MG63 (cell line): ENCODE results near the gene FAM228A. TPM values are rescaled to one million over a fixed set of nuclear protein-coding genes. Genes with fewer than 3 reads are reported as not detected.

Experiments used
- DNase-seq: peaks from one replicate; pipeline ENCODE4 v3.0.0-alpha.2; 2020
- H3K27me3 ChIP-seq: fragments of 250-450 bp; sonication (Bioruptor Pico); 2 replicates; pipeline ENCODE4 v1.5.1; 2020; ENCODE audit warnings: mild to moderate bottlenecking, moderate library complexity
- H3K36me3 ChIP-seq: fragments of 250-450 bp; sonication (Bioruptor Pico); 2 replicates; pipeline ENCODE4 v1.5.1; 2020; ENCODE audit warnings: mild to moderate bottlenecking, moderate library complexity
- H3K4me3 ChIP-seq: fragments of 250-450 bp; sonication (Bioruptor Pico); 2 replicates; pipeline ENCODE4 v1.5.1; 2020; ENCODE audit warnings: mild to moderate bottlenecking, moderate library complexity
- H3K9me3 ChIP-seq: fragments of 250-450 bp; sonication (Bioruptor Pico); 2 replicates; pipeline ENCODE4 v1.5.1; 2020; ENCODE audit warnings: mild to moderate bottlenecking, moderate library complexity
- total RNA-seq: library from RNA; depleted of rRNA; stranded (reverse); fragments of >200 nt; shearing (Covaris generic); gene quantifications from 2 replicates; pipeline ENCODE4 v1.2.3, GENCODE V29; 2014; ENCODE audit warnings: low replicate concordance

Gene FAM228A
- total RNA-seq, 1 experiment from 2014 or later = not detected

- no peaks in the 10 kb centered on the region for H3K9me3 ChIP-seq
- no peak overlapping the region for H3K4me3 ChIP-seq
- no peaks in the 10 kb centered on the region for H3K27me3 ChIP-seq
- no peaks in the 10 kb centered on the region for H3K36me3 ChIP-seq
- DNase-seq = no peak
These were observed 34.7 kb downstream of the FAM228A start for GRCh38 chr2:24209389-24210105.

GRCh38 chr2:24210106-24210455 is 35.2 kb downstream of the FAM228A start:
- no peaks in the 10 kb centered on the region for H3K9me3 ChIP-seq
- no peak for DNase-seq
- no peaks in the 10 kb centered on the region for H3K36me3 ChIP-seq
- H3K27me3 ChIP-seq = no peaks in the 10 kb centered on the region
- no peak overlapping the region for H3K4me3 ChIP-seq

- no peak overlapping the region for H3K4me3 ChIP-seq
- no peaks in the 10 kb centered on the region for H3K27me3 ChIP-seq
These were observed 35.9 kb downstream of the FAM228A start for GRCh38 chr2:24210723-24211122.

GRCh38 chr2:24211408-24211807 is 36.6 kb downstream of the FAM228A start:
- H3K9me3 ChIP-seq = no peaks in the 10 kb centered on the region
- no peak overlapping the region for H3K4me3 ChIP-seq
- no peaks in the 10 kb centered on the region for H3K36me3 ChIP-seq
- DNase-seq = no peak
- no peaks in the 10 kb centered on the region for H3K27me3 ChIP-seq

More at GRCh38 chr2:24210723-24211122, 35.9 kb downstream of the FAM228A start:
- no peak for DNase-seq
- Histone ChIP-seq H3K9me3 (no peaks in the 10 kb centered on the region), H3K36me3 (no peaks in the 10 kb centered on the region)

GRCh38 chr2:24214880-24215279 is 40.0 kb downstream of the FAM228A start:
- Histone ChIP-seq H3K27me3 (no peaks in the 10 kb centered on the region), H3K9me3 (no peaks in the 10 kb centered on the region), H3K4me3 (no peak overlapping the region), H3K36me3 (no peaks in the 10 kb centered on the region)
- DNase-seq = no peak

- no peak for DNase-seq
- H3K4me3 ChIP-seq = no peak overlapping the region
- H3K36me3 ChIP-seq = no peaks in the 10 kb centered on the region
- no peaks in the 10 kb centered on the region for H3K27me3 ChIP-seq
- no peaks in the 10 kb centered on the region for H3K9me3 ChIP-seq
These were observed 45.9 kb downstream of the FAM228A start for GRCh38 chr2:24220554-24221291.

- no peaks in the 10 kb centered on the region for H3K9me3 ChIP-seq
- no peaks in the 10 kb centered on the region for H3K27me3 ChIP-seq
- no peaks in the 10 kb centered on the region for H3K36me3 ChIP-seq
- no peak overlapping the region for H3K4me3 ChIP-seq
- no peak for DNase-seq
These were observed 46.6 kb downstream of the FAM228A start for GRCh38 chr2:24221343-24222050.

GRCh38 chr2:24222946-24223345 is 48.1 kb downstream of the FAM228A start:
- Histone ChIP-seq H3K36me3 (no peaks in the 10 kb centered on the region), H3K4me3 (no peak overlapping the region), H3K9me3 (no peaks in the 10 kb centered on the region), H3K27me3 (no peaks in the 10 kb centered on the region)
- no peak for DNase-seq

GRCh38 chr2:24225499-24226242 is 50.8 kb downstream of the FAM228A start:
- no peaks in the 10 kb centered on the region for H3K36me3 ChIP-seq
- H3K9me3 ChIP-seq = no peaks in the 10 kb centered on the region
- H3K4me3 ChIP-seq = no peak overlapping the region
- no peaks in the 10 kb centered on the region for H3K27me3 ChIP-seq
- no peak for DNase-seq

GRCh38 chr2:24228470-24228869 is 53.6 kb downstream of the FAM228A start:
- Histone ChIP-seq H3K4me3 (no peak overlapping the region), H3K27me3 (no peaks in the 10 kb centered on the region), H3K9me3 (no peaks in the 10 kb centered on the region), H3K36me3 (no peaks in the 10 kb centered on the region)
- no peak for DNase-seq

- Histone ChIP-seq H3K9me3 (no peaks in the 10 kb centered on the region), H3K4me3 (no peak overlapping the region), H3K36me3 (no peaks in the 10 kb centered on the region), H3K27me3 (no peaks in the 10 kb centered on the region)
- DNase-seq = no peak
These were observed 56.6 kb downstream of the FAM228A start for GRCh38 chr2:24231461-24231881.

GRCh38 chr2:24233321-24233720 is 58.5 kb downstream of the FAM228A start:
- no peak for DNase-seq
- no peaks in the 10 kb centered on the region for H3K36me3 ChIP-seq
- no peak overlapping the region for H3K4me3 ChIP-seq
- H3K9me3 ChIP-seq = no peaks in the 10 kb centered on the region
- H3K27me3 ChIP-seq = no peaks in the 10 kb centered on the region

- H3K4me3 ChIP-seq = no peak overlapping the region
- no peak for DNase-seq
- no peaks in the 10 kb centered on the region for H3K9me3 ChIP-seq
- H3K36me3 ChIP-seq = no peaks in the 10 kb centered on the region
- H3K27me3 ChIP-seq = no peaks in the 10 kb centered on the region
These were observed 62.5 kb downstream of the FAM228A start for GRCh38 chr2:24237313-24237712.

GRCh38 chr2:24238158-24238557 is 63.3 kb downstream of the FAM228A start:
- no peaks in the 10 kb centered on the region for H3K36me3 ChIP-seq
- H3K9me3 ChIP-seq = no peaks in the 10 kb centered on the region
- DNase-seq = no peak
- no peak overlapping the region for H3K4me3 ChIP-seq
- H3K27me3 ChIP-seq = no peaks in the 10 kb centered on the region

- Histone ChIP-seq H3K4me3 (no peak overlapping the region), H3K9me3 (no peaks in the 10 kb centered on the region), H3K36me3 (no peaks in the 10 kb centered on the region), H3K27me3 (no peaks in the 10 kb centered on the region)
- DNase-seq = no peak
These were observed 64.7 kb downstream of the FAM228A start for GRCh38 chr2:24239553-24239952.
